ENCODE data around the gene WDR5B.

- no peak for TF ChIP-seq SP1 (IDR thresholded peaks at IDR 0.05; ENCODE audit: low read depth)
- no peak for TF ChIP-seq CTCF (IDR thresholded peaks at IDR 0.05 in 2 of 3, conservative IDR thresholded peaks at IDR 0.05 in 1 of 3; ENCODE audit: borderline replicate concordance in 1 of 3, insufficient read depth in 1 of 3, low read depth in 2 of 3, low read length in 2 of 3)
- no peak for TF ChIP-seq REST (IDR thresholded peaks at IDR 0.05; ENCODE audit: low read depth)
- TF ChIP-seq CEBPB (IDR thresholded peaks at IDR 0.05; ENCODE audit: low read depth) = no peak
- no peak for TF ChIP-seq POLR2AphosphoS5 (IDR thresholded peaks at IDR 0.05; ENCODE audit: low read depth, low read length)
- TF ChIP-seq ATF3 (IDR thresholded peaks at IDR 0.05) = no peak
- TF ChIP-seq YY1 (IDR thresholded peaks at IDR 0.05; ENCODE audit: extremely low read depth, insufficient replicate concordance, low read depth, low read length) = no peak
- no peak for TF ChIP-seq EZH2 (IDR thresholded peaks at IDR 0.05)
- TF ChIP-seq EZH2phosphoT487 (IDR thresholded peaks at IDR 0.05; ENCODE audit: borderline replicate concordance) = no peak
- TF ChIP-seq RAD21 (IDR thresholded peaks at IDR 0.05; ENCODE audit: low read depth) = no peak
- TF ChIP-seq ZBTB33 (IDR thresholded peaks at IDR 0.05; ENCODE audit: extremely low read depth, insufficient replicate concordance, low read length) = no peak
- no peak for TF ChIP-seq ZFX (IDR thresholded peaks at IDR 0.05)
These were observed 27.2 kb upstream of the WDR5B start for GRCh38 chr3:122443090-122443489.
